CD4-positive, alpha-beta T cell treated with Interleukin-6 at 100 ng/mL for 8 hours (primary cell): ENCODE results near the gene TRIM49B.
"Not testable (repeated sequence)": the region's sequence is repeated elsewhere in the genome, so short reads cannot be mapped to it uniquely, and the experiment has no call there.

ENCODE experiments used
- DNase-seq: peaks from one replicate; pipeline ENCODE4 v3.0.0-alpha.2; 2020; ENCODE audit warnings: mixed read lengths, low spot score

The TRIM49B gene

DNA sequence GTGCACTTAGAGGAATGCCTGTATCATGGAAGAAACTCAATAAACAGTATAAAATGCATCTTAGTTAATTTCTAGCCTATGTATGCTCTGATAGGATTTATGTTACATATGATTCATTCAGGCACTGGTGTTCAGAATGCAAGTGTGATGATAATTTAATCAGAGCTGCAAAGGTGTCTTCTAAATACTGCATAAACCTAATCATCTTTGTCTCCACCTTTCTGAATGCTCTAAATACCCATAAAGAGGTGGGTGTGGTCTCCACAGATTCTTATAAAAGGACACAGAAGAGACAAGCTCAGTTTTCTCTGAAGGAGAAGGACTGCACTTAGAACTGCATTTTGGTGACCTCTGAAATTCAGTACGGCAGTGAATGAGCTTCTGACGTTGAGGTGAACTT, at the start of gene TRIM49B:
TRIM49B (plus strand) TSS at position 301 of the 400 bp plus-strand sequence. CDS start 2,777 bp downstream, outside the sequence.
- DNase-seq = not testable (repeated sequence)

GRCh38 chr11:48983785-48984184, 44.8 kb upstream of the TRIM49B start, which contains the start of gene TRIM51G:
Gene TRIM51G (minus strand): TSS chr11:48983885. CDS start chr11:48981695, 2,190 bp downstream.
- not testable (repeated sequence) for DNase-seq

- DNase-seq = not testable (repeated sequence)
These were observed 19.6 kb downstream of the TRIM49B start for GRCh38 chr11:49048229-49048628.

- DNase-seq = not testable (repeated sequence)
These were observed 21.2 kb downstream of the TRIM49B start for GRCh38 chr11:49049821-49050220.

DNA sequence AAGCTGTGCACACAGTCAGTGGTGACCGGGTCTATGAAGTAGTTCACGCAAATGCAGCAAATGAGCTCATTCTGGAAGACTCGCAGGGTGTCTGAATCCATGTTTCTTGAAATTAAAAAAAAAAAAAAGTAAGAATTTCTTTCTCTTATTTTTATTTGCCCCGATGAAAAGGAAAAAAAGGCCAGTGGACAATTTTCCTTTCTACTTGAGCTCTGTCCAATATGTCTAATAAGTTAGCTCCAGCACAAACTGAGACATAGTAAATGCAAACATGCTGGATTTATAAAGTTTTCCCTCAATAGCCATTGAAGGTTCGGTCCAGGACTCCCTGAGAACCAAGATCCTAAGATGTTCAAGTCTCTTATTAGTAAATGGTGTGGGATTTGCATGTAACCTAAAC, 30.4 kb downstream of the TRIM49B start, which contains the start of gene TRIM64C:
TRIM64C (minus strand) TSS at position 101 of the 400 bp plus-strand sequence; CDS start at position 101, 0 bp downstream.
- not testable (repeated sequence) for DNase-seq

DNA sequence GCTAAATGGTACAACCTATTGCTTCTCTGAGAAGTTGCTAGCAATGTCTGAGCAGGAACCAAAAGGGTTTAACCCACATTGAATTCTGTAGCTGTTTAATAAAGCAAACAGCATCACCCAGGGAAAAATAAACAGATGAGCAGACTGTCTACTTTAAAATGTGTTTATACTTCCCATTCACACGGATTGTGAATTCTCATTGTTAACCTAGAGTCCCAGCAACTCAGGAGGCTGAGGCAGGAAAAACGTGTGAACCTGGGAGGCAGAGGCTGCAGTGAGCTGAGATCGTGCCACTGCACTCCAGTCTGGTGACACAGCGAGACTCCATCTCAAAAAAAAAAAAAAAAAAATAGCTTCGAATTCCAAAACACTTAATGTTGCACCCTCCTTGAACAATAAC, 41.3 kb downstream of the TRIM49B start:
- DNase-seq = not testable (repeated sequence)
